HG03565 (cell line): Measurements from ENCODE around the gene ADAMTS2.

ENCODE experiments used
- ATAC-seq: cut with Tn5 transposase; IDR thresholded peaks from one replicate; pipeline ENCODE4 v1.9.1; 2021; ENCODE audit warnings: mild to moderate bottlenecking, moderate library complexity; ENCODE audit not compliant: unreplicated experiment

The ADAMTS2 gene

GRCh38 chr5:179204572-179204971, 140.7 kb downstream of the ADAMTS2 start:
- no peak for ATAC-seq

DNA sequence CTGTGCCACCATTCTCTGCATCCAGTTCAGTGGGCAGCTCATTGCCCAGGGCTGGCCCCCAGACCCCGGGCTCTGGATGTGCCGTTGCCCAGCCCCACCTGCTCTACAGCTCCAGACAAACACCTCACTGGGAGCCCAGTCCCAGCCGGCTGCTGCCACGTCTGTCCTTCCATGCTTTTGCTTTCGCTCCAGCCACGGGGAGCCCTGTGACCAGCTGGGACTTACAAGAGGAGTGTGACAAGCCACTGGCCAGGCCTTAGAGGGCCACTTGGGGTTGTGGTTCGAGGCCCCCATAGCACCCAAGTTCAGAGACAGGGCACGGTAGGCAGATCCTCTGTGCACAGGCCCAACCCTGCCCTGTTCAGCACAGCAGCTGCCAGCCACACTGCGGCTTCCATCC, 142.0 kb downstream of the ADAMTS2 start:
- no peak for ATAC-seq

GRCh38 chr5:179201986-179202385, 143.3 kb downstream of the ADAMTS2 start:
- ATAC-seq = no peak

DNA sequence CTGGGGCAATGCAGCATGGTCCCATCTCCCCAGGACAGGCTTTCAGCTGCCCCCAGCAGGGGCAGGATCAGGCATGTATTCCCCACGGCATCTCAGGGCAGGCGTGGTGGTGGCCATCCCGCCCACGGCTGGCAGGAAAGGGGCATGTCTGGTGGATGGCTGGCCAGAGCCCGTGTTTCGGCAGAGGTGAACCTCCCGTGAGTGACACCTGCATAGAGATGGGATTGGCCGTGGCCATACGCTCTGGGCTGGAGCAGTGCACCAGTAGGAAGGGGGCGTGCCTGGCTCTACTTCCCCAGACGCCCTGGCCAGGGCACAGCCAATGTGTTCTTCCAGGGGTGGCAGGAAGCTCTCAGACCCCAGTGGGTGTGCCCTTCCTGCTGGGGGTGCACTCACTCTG, 146.0 kb downstream of the ADAMTS2 start:
- ATAC-seq = no peak

DNA sequence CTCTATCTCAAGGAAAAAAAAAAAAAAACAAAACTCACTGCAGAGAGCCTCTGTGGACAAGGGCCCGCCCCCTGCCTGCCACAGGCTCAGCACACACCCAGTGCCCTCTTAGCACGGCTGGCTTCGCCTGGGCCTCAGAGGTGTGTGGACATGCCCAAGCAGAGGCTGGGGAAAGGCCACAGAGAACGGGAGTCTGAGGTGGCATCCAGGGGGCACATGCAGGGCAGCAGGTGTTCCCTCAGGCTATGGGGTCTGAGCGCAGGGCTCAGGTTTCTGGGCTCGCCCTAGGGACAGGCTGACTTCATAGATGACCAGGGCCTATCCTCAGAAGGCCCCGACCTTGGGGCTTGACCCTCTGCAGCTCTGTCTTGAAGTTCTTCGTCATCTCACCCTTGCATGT, 146.4 kb downstream of the ADAMTS2 start:
- ATAC-seq = no peak

DNA sequence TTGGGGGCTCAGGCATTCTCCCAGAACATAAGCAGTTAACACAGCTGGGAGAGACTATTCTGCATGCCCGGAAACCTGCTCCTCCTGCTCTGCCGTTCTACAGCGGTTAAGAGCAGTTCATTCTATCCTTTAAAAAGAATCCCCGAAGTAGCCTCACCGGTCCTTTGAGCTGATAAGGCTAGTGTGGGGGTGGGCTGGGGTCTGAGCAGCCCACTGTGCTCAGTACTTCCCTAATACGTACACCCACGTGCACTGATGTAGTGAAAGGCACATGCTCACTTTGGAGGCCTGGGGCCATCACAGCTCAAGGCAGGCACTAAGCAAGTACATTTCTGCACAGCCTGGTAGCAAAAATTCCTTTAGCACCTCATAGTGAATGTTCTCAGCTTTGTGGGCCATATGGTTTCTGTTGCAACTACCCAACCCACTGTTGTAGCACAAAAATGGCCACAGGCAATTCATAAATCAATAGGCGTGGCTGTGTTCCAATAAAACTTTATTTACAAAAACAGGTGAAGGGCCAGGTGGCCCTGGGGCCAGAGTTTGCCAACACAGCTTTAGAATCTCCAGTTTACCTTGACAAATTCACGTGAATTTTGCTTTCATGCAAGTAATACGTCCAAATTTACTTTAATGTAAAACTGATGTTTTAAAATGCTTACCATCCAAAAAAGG, 148.7 kb downstream of the ADAMTS2 start:
- ATAC-seq = no peak

DNA sequence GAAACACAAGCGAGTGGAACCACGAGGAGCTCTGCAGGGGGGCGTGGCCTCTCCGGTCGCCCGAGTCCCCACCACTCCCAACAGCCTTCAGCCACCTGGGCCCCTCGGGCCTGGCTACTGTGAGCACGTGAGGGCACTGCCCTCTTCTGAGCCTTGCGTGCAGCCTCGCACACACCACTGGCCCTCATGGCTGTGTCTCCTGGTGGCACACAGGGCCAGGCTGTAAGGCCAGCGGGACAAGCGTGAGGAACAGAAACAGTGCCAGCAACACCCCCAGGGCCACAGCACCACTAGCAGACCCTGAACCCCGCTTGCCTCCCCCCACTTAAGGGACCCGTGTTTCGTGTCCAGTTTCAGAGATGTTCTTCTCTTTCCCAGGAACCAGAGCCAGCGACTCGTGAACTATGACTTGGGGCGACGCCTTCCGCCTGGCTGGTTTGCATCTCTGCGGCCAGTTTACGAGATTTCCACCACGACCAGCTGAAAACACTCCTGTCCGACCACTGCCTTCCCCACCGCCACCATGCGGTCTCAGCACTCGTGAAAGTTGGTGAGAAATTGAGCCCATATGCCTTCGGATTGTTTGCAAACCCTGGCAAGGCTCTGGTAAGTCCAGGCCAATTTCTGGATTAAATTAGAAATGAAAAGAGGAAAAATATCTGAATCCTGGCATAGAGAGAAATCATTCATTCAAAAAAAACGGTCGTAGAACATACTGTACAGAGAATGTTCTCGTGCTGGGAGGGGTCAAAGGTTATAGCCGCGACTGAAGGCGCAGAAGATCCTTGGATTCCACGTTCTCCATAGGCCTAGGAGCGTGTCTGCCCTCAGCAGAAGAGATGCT, 149.5 kb downstream of the ADAMTS2 start:
- ATAC-seq = no peak

DNA sequence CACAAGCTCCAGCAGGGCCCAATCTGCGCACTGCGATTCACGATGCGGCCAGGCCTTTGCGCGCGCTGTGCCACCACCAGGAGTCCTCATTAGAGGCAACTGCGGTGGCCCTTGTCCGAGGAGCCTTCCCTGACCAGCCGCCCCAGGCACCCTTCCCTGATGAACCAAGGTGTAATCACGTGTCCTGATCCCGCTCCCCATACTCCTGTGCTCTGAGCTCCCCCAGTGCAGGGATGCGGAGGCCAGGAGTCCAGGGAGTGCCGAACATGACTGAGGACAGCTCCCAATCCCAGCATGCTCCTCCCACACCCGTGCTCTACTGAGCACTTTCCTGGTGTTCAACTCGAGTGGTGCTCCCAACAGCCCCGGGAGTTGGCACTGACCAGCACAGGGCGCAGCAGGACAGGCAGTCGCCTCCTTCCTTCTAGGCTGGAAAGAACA, 150.3 kb downstream of the ADAMTS2 start:
- no peak for ATAC-seq

GRCh38 chr5:179194201-179194910, 150.9 kb downstream of the ADAMTS2 start:
- no peak for ATAC-seq

DNA sequence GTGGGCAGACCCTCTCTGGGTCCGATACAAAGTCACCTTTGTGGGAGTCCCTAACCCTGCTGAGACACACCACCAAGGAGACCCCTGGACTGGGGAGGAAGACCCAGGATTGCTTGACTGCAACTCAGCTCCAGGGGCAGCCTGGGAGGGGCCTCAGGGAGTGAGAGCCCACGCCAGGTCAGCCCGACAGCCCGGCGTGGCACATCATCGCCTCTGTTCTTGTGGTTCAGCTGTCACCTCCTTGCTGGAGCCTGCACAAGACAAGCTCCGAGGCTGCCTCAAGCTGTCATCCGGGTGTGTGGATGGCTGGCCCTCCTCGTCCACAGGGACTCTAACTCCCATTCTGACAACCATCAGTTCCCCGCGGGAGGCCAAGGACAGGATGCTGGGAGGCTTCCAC, 151.5 kb downstream of the ADAMTS2 start:
- no peak for ATAC-seq

GRCh38 chr5:179192891-179193470, 152.3 kb downstream of the ADAMTS2 start:
- no peak for ATAC-seq

DNA sequence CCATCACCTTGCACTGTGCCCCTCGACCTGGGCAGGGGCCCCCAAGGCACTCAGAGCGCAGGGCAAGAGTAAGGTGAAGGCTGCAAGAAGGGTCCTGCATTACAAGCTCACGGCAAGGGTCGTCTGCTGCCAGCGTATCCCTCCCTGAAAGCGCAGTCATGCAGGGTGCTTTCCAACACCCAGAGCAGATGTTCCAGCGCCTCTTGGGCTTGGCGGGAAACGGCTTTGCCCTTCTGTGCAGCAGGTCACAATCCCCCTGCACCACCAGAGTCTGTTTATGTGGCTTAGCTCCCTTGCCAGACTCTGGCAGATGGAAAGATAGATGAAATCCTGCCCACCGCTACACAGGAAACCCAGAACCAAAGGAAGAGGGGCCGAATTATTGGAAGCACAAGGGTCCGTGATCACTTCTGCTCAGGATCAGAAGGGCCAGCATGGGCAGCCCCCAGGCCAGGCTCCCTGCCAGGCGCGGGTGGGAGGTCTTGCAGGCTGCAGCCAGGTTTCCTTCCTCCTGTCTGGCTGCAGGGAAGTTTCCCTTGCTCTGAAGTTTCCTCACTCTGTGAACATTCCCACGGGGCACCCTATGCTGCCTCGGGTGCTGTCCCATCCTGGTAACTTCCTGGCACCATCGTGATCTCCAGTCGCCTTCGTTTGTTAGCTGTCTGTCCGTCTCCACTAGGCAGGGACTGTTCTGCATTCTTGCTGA, 152.9 kb downstream of the ADAMTS2 start:
- no peak for ATAC-seq

GRCh38 chr5:179191506-179192184, 153.6 kb downstream of the ADAMTS2 start:
- no peak for ATAC-seq

- no peak for ATAC-seq
Observed at GRCh38 chr5:179190851-179191505, 154.3 kb downstream of the ADAMTS2 start.

- no peak for ATAC-seq
Observed at GRCh38 chr5:179188636-179189035, 156.6 kb downstream of the ADAMTS2 start.

GRCh38 chr5:179187681-179188575, 157.3 kb downstream of the ADAMTS2 start:
- no peak for ATAC-seq

DNA sequence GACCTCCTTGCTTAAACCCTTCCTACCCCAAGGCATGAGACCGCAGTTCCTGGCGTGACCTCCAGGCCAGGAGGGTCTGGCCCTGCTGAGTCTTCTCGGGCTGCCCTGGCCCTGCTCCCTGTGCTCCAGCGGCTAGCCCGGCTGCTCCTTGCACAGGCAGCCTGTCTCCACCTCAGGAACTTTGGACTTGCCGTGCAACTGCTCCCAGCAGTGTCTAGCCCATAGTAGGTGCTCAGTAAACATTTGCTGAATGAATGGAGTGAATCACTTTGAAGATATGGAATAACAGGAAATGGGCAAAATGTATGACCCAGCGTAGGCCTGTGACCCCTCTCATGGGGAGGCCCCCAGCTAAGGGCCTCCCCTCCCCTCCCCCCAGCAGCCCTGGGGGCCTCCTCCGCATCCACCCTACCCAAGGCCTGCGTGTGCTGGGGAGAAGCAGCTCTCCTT, 158.0 kb downstream of the ADAMTS2 start:
- no peak for ATAC-seq

DNA sequence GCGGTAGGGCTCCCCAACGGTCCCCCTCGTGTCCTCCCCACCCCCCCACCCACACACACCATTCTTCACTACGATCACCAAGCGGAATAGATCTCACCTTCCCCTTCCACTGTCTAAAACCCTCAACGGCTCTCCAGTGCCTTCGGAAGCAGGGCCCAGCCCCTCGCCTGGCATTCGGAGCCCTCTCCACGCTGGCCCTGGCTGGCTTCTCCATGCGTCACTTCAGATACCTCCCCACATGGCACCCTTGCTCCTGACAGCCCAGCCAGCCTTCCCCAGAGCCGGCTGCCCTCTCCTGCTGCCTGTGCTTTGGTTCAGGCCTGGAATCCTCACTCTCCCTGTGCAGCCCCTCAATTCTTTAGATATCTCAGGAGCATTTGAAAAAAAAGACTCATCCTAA, 158.5 kb downstream of the ADAMTS2 start:
- no peak for ATAC-seq
